ENCODE data around the gene PMIS2.

Gene PMIS2

DNA sequence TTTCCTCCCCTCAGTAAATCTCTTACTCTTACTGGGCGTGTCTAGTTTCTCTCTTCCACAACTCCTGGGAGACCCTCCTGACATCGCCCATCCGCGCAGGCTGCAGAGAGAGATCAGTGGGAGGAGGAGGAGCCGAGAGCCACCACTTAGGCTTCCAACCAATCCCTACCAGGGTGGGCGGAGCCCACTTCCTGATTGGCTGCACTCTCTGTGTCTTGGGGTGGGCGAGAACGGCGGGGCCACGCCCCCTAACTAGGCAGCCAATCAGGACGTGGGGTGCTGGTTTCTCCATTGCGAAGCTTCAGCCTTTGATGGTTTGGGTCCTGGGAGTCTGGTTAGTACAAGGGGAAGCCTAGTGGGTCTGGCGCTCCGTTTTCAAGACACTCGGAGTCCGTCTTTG is at the start of gene PMIS2:
PMIS2 (plus strand) TSS at position 326 of the 400 bp plus-strand sequence. CDS start 87 bp downstream, outside the sequence.
- DNase-seq (ENCODE audit: low read depth) = no peak

- DNase-seq (ENCODE audit: low read depth) = no peak
These were observed 46.7 kb upstream of the PMIS2 start for GRCh38 chr19:35539314-35539713.

GRCh38 chr19:35539850-35540249 is 46.1 kb upstream of the PMIS2 start:
- no peak for DNase-seq (ENCODE audit: low read depth)

- DNase-seq (ENCODE audit: low read depth) = no peak
These were observed 45.5 kb upstream of the PMIS2 start for GRCh38 chr19:35540356-35540927.

DNA sequence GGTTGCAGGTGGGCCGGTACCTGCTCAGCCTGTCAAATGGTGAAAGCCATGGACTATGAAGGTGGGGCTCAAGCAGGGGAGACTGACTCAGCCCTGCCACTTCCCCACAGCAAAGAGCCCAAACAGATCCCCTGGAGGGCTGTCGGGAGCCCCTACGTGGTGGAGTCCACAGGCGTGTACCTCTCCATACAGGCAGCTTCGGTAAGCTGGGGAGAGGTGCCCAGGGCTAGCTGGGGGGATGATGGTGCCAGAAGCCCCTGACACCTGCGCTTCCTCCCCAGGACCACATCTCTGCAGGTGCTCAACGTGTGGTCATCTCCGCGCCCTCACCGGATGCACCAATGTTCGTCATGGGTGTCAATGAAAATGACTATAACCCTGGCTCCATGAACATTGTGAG is 43.8 kb upstream of the PMIS2 start:
- no peak for DNase-seq (ENCODE audit: low read depth)

DNA sequence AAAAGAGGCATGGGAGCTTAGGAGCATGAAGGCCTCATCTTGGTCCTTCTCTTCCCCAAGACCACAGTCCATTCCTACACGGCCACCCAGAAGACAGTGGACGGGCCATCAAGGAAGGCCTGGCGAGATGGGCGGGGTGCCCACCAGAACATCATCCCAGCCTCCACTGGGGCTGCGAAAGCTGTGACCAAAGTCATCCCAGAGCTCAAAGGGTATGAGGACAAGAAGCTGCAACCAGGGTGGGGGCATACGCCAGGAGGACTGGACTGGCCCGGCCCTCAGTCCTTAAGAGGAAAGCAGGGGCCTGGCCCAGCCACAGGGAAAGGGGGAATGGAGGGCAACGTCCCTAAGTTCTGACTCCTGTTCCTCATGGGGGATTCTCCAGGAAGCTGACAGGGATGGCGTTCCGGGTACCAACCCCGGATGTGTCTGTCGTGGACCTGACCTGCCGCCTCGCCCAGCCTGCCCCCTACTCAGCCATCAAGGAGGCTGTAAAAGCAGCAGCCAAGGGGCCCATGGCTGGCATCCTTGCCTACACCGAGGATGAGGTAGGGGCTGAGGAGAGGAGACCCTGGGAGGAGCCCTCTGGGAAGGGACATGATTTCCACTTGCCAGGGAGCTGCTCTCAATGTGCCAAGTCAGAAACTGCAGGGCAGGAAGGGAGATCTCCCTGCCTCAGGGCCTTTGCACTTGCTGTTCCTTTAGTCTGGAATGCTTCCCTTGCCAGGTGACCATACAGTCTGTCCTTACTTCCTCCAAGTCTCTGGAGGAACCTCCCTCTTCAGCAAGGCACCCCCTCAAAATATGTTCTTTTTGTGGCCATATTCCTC is 42.5 kb upstream of the PMIS2 start:
- DNase-seq (ENCODE audit: low read depth) = no peak

GRCh38 chr19:35544110-35544802 is 41.7 kb upstream of the PMIS2 start:
- DNase-seq (ENCODE audit: low read depth) = no peak

DNA sequence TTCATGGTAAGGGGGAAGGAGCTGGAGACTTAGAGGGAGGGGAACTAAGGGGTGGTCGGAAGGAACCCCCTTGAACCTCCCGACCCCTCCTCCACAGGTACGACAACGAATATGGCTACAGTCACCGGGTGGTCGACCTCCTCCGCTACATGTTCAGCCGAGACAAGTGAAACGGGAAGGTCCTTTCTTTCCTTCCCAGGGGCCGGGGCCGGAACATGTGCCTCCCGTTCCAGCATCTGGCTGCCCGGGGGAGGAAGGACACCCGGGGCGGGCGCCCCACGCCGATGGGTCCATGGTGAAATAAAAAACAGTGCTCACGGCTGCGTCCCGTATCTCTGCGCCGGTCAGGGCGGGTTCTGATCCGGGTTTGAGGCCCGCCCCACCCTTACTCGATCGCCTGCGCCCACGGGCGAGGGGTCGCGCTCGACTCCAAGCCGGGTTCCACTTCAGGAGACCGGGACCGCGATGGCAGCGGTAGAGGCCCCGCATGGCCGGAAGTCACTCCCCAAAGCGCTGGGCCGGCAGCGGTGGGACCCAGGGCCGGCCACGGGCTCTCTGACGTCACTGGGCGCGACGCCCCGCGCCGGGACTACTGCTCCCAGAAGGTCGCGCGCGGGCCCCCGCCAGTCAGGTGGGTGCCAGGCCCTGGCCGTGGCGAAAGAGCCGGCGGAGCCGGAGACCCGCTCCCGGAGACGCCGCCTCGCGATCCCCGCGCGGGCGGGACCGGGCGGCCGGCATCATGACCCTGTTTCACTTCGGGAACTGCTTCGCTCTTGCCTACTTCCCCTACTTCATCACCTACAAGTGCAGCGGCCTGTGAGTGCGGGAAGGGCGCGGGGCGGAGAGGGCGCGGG is 40.7 kb upstream of the PMIS2 start, which contains the start of gene TMEM147:
TMEM147 (plus strand) TSS at position 626 of the 854 bp plus-strand sequence; CDS start at position 740, 114 bp downstream.
- DNase-seq (ENCODE audit: low read depth) = peak; percentile 92

- DNase-seq (ENCODE audit: low read depth) = no peak
These were observed 40.1 kb upstream of the PMIS2 start for GRCh38 chr19:35545855-35546381.

- DNase-seq (ENCODE audit: low read depth) = no peak
These were observed 39.4 kb upstream of the PMIS2 start for GRCh38 chr19:35546532-35546931.

DNA sequence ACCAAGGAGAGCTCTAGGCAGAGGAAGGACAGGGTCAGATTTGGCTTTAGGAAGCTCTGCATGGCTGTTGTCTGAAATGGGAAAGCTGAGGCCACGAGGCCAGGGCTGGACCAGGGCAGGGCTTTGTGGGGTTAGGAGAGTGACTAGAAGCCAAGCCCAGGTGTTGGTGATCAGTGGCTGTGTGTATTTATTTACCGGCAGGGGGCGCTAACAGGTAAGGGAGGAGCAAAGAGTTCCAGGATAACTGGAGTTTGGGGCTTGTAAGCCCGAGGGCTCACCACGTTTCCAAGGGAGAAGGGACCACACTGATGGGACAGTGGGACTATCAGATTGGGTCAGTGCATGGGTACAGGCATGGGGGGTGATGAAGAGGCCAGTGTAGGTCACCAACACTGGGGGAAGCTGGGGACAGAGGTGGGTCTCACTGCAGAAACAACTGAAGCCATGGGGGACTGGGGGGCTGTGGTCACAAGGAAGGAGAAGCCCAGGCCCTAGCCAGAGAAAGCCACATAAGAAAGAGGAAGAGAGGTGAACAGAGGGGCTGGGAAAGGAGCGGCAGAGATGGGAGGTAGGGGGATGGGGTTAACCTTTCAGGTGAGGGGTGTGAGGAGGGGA is 36.7 kb upstream of the PMIS2 start:
- peak; percentile 53 for DNase-seq (ENCODE audit: low read depth)

DNA sequence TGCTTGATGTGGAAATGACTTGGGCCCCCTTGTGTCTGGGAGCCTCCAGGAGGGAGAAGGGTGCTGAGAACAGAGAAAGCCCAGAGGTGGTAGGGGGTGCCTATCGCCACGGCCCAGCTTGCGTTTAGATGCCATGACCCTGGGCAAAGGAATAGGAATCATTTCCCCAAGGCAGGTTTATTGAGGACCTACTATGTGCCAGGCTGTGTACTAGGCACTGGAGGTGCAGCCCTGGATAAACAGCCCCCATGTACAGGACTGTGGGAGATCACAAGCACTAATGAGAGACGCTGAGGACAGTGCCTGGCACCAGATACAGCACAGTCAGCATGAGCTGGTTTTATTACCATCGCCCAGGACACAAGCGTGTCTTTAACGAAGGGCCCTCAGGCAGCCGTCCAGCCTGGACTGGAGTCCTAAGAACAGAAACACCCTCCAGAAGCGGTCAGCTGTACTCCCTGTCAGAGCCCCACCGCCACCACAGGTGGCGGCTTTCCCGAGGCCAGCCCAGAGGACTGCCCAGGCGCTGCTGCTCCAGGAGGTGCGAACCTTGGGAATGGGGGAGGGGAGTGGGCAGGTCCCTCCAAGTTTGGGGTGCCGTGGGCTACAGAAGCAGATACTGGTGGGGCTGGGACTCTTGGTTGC is 36.0 kb upstream of the PMIS2 start:
- no peak for DNase-seq (ENCODE audit: low read depth)

GRCh38 chr19:35551091-35551810 is 34.7 kb upstream of the PMIS2 start:
- DNase-seq (ENCODE audit: low read depth) = no peak

GRCh38 chr19:35552534-35553384 is 33.2 kb upstream of the PMIS2 start:
- no peak for DNase-seq (ENCODE audit: low read depth)

- DNase-seq (ENCODE audit: low read depth) = no peak
These were observed 32.5 kb upstream of the PMIS2 start for GRCh38 chr19:35553385-35554000.

- DNase-seq (ENCODE audit: low read depth) = no peak
These were observed 31.9 kb upstream of the PMIS2 start for GRCh38 chr19:35554076-35554475.

DNA sequence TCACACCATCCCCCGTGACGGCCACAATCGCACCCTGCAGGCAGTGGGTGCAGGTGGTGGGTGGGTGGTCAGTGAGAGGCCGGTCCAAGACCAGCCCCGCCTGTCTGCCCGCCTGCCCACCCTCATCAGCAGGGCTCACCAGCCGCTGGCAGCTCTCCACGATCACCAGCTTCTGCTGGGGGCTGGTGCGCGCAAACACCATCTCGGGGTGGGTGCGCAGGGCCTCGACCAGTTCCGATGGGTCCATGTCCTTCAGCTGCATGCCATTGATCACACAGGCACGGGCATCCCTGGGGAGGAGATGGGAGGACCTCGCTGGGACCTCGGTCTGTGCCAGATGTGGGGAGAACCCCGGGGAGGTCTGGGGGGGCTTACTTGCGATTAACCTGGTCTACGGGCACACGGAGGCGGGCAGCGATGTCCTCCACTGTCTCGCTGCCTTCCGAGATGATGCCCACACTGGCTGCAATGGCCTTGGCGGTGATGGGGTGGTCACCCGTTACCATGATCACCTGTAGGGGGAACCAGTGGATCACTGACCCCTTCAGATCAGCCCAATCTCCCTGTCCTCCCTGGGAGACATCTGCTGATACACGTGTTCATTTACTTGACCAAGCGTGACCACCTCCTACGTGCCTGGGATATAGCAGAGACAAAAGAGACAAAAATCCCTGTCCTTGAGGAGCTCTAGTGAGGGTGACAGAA is 30.5 kb upstream of the PMIS2 start:
- peak; percentile 34 for DNase-seq (ENCODE audit: low read depth)

DNA sequence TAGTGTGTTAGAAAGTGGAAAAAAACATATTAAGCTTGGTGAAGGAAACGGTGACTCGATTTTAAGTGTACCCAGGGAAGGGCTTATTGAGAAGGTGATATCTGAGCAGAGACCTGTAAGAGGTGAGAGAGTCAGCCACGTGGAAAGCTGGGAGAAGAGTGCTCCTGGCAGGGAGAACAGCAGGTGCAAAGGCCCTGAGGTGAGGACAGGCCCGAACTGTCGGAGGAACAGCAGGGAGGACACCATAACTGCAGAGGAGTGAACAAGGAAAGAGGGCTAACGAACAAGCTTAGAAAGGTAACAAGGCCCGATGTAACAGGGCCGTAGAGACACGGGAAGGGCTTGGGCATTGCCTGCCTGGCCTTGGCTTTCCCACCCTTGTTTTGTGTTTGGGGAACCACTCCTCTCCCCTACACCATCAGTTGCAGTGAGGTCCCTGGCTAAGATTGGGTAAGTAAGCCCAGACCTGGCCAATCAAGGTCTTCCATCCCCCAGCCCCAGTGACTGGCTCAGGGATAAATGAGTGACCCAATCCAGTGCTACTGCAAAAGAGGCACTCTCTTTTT is 29.9 kb upstream of the PMIS2 start:
- DNase-seq (ENCODE audit: low read depth) = no peak

Data from HS-27A (cell line).